GM21381 (cell line): ENCODE results near the gene PDLIM4.
A peak's percentile ranks its signal among the peaks of the same experiment; 100 is the strongest.

Source experiments
- ATAC-seq: cut with Tn5 transposase; IDR thresholded peaks from one replicate; pipeline ENCODE4 v1.9.1; 2021; ENCODE audit warnings: mild to moderate bottlenecking, moderate library complexity; ENCODE audit not compliant: unreplicated experiment

Gene PDLIM4

GRCh38 chr5:132280371-132281240 is 23.1 kb downstream of the PDLIM4 start:
- no peak for ATAC-seq

- ATAC-seq = no peak
Measured at GRCh38 chr5:132281856-132282614, 24.5 kb downstream of the PDLIM4 start.

- ATAC-seq = no peak
Measured at GRCh38 chr5:132283423-132284043, 26.0 kb downstream of the PDLIM4 start.

GRCh38 chr5:132289097-132289496 is 31.6 kb downstream of the PDLIM4 start:
- no peak for ATAC-seq

- no peak for ATAC-seq
Measured at GRCh38 chr5:132291026-132291425, 33.5 kb downstream of the PDLIM4 start.

- ATAC-seq = peak; percentile 40
Measured at GRCh38 chr5:132293066-132293991, 35.8 kb downstream of the PDLIM4 start.

GRCh38 chr5:132293992-132294727 is 36.7 kb downstream of the PDLIM4 start, which contains the start of gene SLC22A4:
Gene SLC22A4 (plus strand): TSS chr5:132294394. CDS start chr5:132294617, 223 bp downstream.
- peak; percentile 62 for ATAC-seq

GRCh38 chr5:132294728-132295504 is 37.4 kb downstream of the PDLIM4 start:
- ATAC-seq = peak; percentile 13

- ATAC-seq = no peak
Measured at GRCh38 chr5:132295505-132296411, 38.3 kb downstream of the PDLIM4 start.

- no peak for ATAC-seq
Measured at GRCh38 chr5:132296412-132297016, 39.0 kb downstream of the PDLIM4 start.

- ATAC-seq = no peak
Measured at GRCh38 chr5:132297211-132297940, 39.9 kb downstream of the PDLIM4 start.

GRCh38 chr5:132298298-132299212 is 41.1 kb downstream of the PDLIM4 start:
- no peak for ATAC-seq

- ATAC-seq = no peak
Measured at GRCh38 chr5:132299917-132300316, 42.4 kb downstream of the PDLIM4 start.

GRCh38 chr5:132300577-132301343 is 43.3 kb downstream of the PDLIM4 start:
- ATAC-seq = no peak
